ENCODE data around the gene PTPRT.

DNA sequence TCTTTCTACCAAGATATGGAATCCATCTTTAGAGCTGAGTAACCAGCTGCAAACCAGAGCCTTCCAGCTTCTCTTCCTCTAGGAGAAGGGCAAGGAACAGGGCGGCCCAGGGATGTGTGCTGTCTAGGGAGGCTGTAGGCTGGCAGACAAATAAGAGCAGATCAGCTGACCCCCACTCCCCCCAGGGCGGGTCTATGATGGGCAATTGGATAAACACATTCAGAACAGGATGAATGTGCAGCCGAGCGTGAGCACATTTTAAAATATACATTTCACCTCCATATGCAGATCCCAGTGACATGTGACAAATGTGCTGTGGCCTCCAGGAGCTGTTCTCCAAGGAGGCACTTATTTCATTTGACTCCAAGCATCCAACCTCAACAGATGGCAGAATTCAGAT lies 580.1 kb downstream of the PTPRT start:
- TF ChIP-seq, protein P1, sequence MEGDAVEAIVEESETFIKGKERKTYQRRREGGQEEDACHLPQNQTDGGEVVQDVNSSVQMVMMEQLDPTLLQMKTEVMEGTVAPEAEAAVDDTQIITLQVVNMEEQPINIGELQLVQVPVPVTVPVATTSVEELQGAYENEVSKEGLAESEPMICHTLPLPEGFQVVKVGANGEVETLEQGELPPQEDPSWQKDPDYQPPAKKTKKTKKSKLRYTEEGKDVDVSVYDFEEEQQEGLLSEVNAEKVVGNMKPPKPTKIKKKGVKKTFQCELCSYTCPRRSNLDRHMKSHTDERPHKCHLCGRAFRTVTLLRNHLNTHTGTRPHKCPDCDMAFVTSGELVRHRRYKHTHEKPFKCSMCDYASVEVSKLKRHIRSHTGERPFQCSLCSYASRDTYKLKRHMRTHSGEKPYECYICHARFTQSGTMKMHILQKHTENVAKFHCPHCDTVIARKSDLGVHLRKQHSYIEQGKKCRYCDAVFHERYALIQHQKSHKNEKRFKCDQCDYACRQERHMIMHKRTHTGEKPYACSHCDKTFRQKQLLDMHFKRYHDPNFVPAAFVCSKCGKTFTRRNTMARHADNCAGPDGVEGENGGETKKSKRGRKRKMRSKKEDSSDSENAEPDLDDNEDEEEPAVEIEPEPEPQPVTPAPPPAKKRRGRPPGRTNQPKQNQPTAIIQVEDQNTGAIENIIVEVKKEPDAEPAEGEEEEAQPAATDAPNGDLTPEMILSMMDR (IDR thresholded peaks at IDR 0.05): no peak
- TF ChIP-seq POLR2A (IDR thresholded peaks at IDR 0.05) (no peak), POLR2AphosphoS5 (IDR thresholded peaks at IDR 0.05) (no peak)

All from breast epithelium (tissue), 3 donors.